IMR-90 (cell line): ENCODE results near the gene CACUL1. TPM values are rescaled to one million over a fixed set of nuclear protein-coding genes. Genes with fewer than 3 reads are reported as not detected.
A peak's percentile ranks its signal among the peaks of the same experiment; 100 is the strongest.

Experiments used
- ATAC-seq: fragments of 200-7000 bp; cut with Tn5 transposase; 2 replicates; pipeline ENCODE4 v1.9.1; 2020; ENCODE audit warnings: low read depth, mild to moderate bottlenecking, moderate library complexity
- BruUV-seq: library from RNA; stranded (reverse); fragments of 400-500 nt; replicated peaks from 2 replicates; lab custom pipeline; 2021; lab: Mats Ljungman, UMichigan
- CTCF ChIA-PET: fragments of 300-600 bp; formaldehyde crosslinking; extraction: SDS; loops from one replicate; lab custom pipeline; 2021; ENCODE audit warnings: antibody characterized with exemption; lab: Yijun Ruan, JAX
- POLR2A ChIA-PET: fragments of 300-600 bp; sonication (Branson Sonifier 250); formaldehyde crosslinking; loops from one replicate; lab custom pipeline; 2022; ENCODE audit warnings: antibody characterized with exemption; ENCODE audit not compliant: unreplicated experiment; lab: Charles Lee
- DNase-seq: peaks from one replicate; pipeline ENCODE4 v3.0.0; 2013
- H2AFZ ChIP-seq: replicated peaks from 2 replicates; pipeline ENCODE3; 2013; ENCODE audit warnings: low read length, mild to moderate bottlenecking; ENCODE audit not compliant: poor library complexity
- H2AK5ac ChIP-seq: 2 replicates; pipeline ENCODE4 v1.6.1; 2013; ENCODE audit warnings: low read depth, low read length, inconsistent platforms
- H2AK9ac ChIP-seq: replicated peaks from 2 replicates; pipeline ENCODE3; 2013; ENCODE audit warnings: mild to moderate bottlenecking, low read depth, low read length, moderate library complexity; ENCODE audit not compliant: poor library complexity
- H2BK120ac ChIP-seq: 2 replicates; pipeline ENCODE4 v1.6.1; 2013; ENCODE audit warnings: low read depth, low read length, inconsistent platforms
- H2BK15ac ChIP-seq: 3 replicates; pipeline ENCODE4 v1.6.1; 2013; ENCODE audit warnings: low read depth, low read length, inconsistent platforms
- H2BK20ac ChIP-seq: 2 replicates; pipeline ENCODE4 v1.6.1; 2013; ENCODE audit warnings: low read depth, mild to moderate bottlenecking, inconsistent platforms, low read length, moderate library complexity
- H2BK5ac ChIP-seq: 2 replicates; pipeline ENCODE4 v1.6.1; 2013; ENCODE audit warnings: mild to moderate bottlenecking, low read depth, low read length, inconsistent platforms; ENCODE audit not compliant: poor library complexity, severe bottlenecking
- H3K14ac ChIP-seq: replicated peaks from 2 replicates; pipeline ENCODE4 v1.6.1; 2013; ENCODE audit warnings: low read depth, low read length, inconsistent platforms
- H3K18ac ChIP-seq: 2 replicates; pipeline ENCODE4 v1.6.1; 2013; ENCODE audit warnings: low read depth, low read length, control low read depth
- H3K23ac ChIP-seq: 2 replicates; pipeline ENCODE4 v1.6.1; 2013; ENCODE audit warnings: low read depth, low read length, inconsistent platforms
- H3K27ac ChIP-seq: 2 replicates; pipeline ENCODE4 v1.5.1; 2013; ENCODE audit warnings: mild to moderate bottlenecking, control low read depth, low read length; ENCODE audit not compliant: insufficient read depth
- H3K27me3 ChIP-seq: 2 replicates; pipeline ENCODE4 v1.6.1; 2013; ENCODE audit warnings: low read length; ENCODE audit not compliant: control insufficient read depth, insufficient read depth
- H3K36me3 ChIP-seq: 2 replicates; pipeline ENCODE4 v1.6.1; 2013; ENCODE audit warnings: low read length, mixed read lengths; ENCODE audit not compliant: control insufficient read depth, insufficient read depth
- H3K4ac ChIP-seq: 2 replicates; pipeline ENCODE4 v1.6.1; 2013; ENCODE audit warnings: low read depth, low read length, inconsistent platforms
- H3K4me1 ChIP-seq: 2 replicates; pipeline ENCODE4 v1.6.1; 2013; ENCODE audit warnings: low read length, mixed read lengths; ENCODE audit not compliant: control insufficient read depth, insufficient read depth
- H3K4me2 ChIP-seq: 2 replicates; pipeline ENCODE4 v1.6.1; 2013; ENCODE audit warnings: low read depth, mild to moderate bottlenecking, control low read depth, low read length, moderate library complexity
- H3K4me3 ChIP-seq: 2 replicates; pipeline ENCODE4 v1.5.1; 2013; ENCODE audit warnings: low read depth, mild to moderate bottlenecking, control low read depth, low read length, moderate library complexity; ENCODE audit not compliant: insufficient read depth
- H3K56ac ChIP-seq: 2 replicates; pipeline ENCODE4 v1.6.1; 2013; ENCODE audit warnings: low read length, inconsistent platforms; ENCODE audit not compliant: insufficient read depth; ENCODE audit errors: extremely low read depth
- H3K79me1 ChIP-seq, 2 experiments: 2 replicates each; pipeline ENCODE4 v1.6.1; 2013; ENCODE audit warnings: low read length in 2 of 2, inconsistent platforms in 1 of 2, low read depth in 1 of 2
- H3K9ac ChIP-seq: 2 replicates; pipeline ENCODE4 v1.6.1; 2013; ENCODE audit warnings: low read depth, low read length, control low read depth
- H3K9me1 ChIP-seq: 2 replicates; pipeline ENCODE4 v1.6.1; 2013; ENCODE audit warnings: low read length, inconsistent platforms; ENCODE audit not compliant: insufficient read depth
- H3K9me3 ChIP-seq: 2 replicates; pipeline ENCODE4 v1.6.1; 2013; ENCODE audit warnings: low read length; ENCODE audit not compliant: control insufficient read depth, insufficient read depth
- H4K20me1 ChIP-seq: 2 replicates; pipeline ENCODE4 v1.6.1; 2013; ENCODE audit warnings: low read length, inconsistent platforms; ENCODE audit not compliant: insufficient read depth
- H4K5ac ChIP-seq: 2 replicates; pipeline ENCODE4 v1.6.1; 2013; ENCODE audit warnings: mild to moderate bottlenecking, low read depth, low read length, control low read depth
- H4K8ac ChIP-seq, 2 experiments: 2 replicates each; pipeline ENCODE4 v1.6.1; 2013; ENCODE audit warnings: low read depth in 2 of 2, low read length in 2 of 2, control low read depth in 1 of 2, inconsistent platforms in 1 of 2
- H4K91ac ChIP-seq: 2 replicates; pipeline ENCODE4 v1.6.1; 2013; ENCODE audit warnings: low read depth, low read length, inconsistent platforms; ENCODE audit not compliant: insufficient read depth
- ELK1 ChIP-seq: fragments of 150-350 bp; IDR thresholded peaks from 2 replicates; pipeline ENCODE4 v1.6.1; 2016; ENCODE audit warnings: low read depth, mild to moderate bottlenecking, low read length, moderate library complexity, borderline replicate concordance
- RCOR1 ChIP-seq: IDR thresholded peaks from 2 replicates; pipeline ENCODE4 v1.6.1; 2012; ENCODE audit warnings: mild to moderate bottlenecking, low read length, improper control_type of control experiment; ENCODE audit not compliant: insufficient replicate concordance
- USF2 ChIP-seq: fragments of 150-350 bp; IDR thresholded peaks from 2 replicates; pipeline ENCODE4 v1.6.1; 2017; ENCODE audit warnings: mild to moderate bottlenecking, antibody characterized with exemption, low read length, low read depth
- WGBS, 2 experiments: methylation state at CpG; one replicate each; pipeline versions ENCODE4 v1.1.5 to v1.1.7; 2013; ENCODE audit warnings: missing lambda C conversion rate in 2 of 2; ENCODE audit not compliant: insufficient read length in 1 of 2; ENCODE audit errors: extremely low coverage in 2 of 2; 5-methylcytosine and 5-hydroxymethylcytosine counted together
- dilution Hi-C: fragments of 300-500 bp; cut with HindIII; formaldehyde crosslinking; loops from one replicate; pipeline ENCODE4 v1.14.3; 2018; ENCODE audit warnings: low sequenced_read_pairs; ENCODE audit not compliant: unreplicated experiment
- in situ Hi-C: fragments of 300-500 bp; cut with MboI; formaldehyde crosslinking; loops from 3 replicates; pipeline ENCODE4 v1.14.3; 2019; ENCODE audit warnings: low sequenced_read_pairs, inconsistent platforms, mixed read lengths
- intact Hi-C: fragments of 100-400 bp; cut with micrococcal nuclease; formaldehyde crosslinking; loops from 2 replicates; pipeline ENCODE4 v1.10.0; 2022
- polyA plus RNA-seq, 3 experiments: library from polyadenylated mRNA; depleted of rRNA; stranded (reverse); fragments of >200 nt; gene quantifications; 2 replicates each; pipeline ENCODE4 v1.2.3, GENCODE V29; 2012; ENCODE audit warnings: low replicate concordance in 1 of 3
- total RNA-seq: library from RNA; depleted of rRNA; stranded (reverse); fragments of >200 nt; gene quantifications from 2 replicates; pipeline ENCODE4 v1.2.3, GENCODE V29; 2012

The CACUL1 gene
- total and polyA plus RNA-seq, 2 of the 4 experiments (the other 2 are of a cell fraction) = 5.3 to 23.5 TPM

GRCh38 chr10:118672766-118673715, 81.7 kb downstream of the CACUL1 start:
- Histone ChIP-seq H3K56ac (no peak overlapping the region), H2BK120ac (no peak overlapping the region), H3K9me3 (no peaks in the 10 kb centered on the region), H4K5ac (no peak overlapping the region), H3K36me3 (peaks cover 9% of the 10 kb centered on the region; the same call in 1 of the 2 replicates), H4K8ac (no peak overlapping the region), H3K27me3 (no peaks in the 10 kb centered on the region), H2AK5ac (no peak overlapping the region), H4K20me1 (no peaks in the 10 kb centered on the region), H2BK5ac (no peak overlapping the region), H3K4me3 (no peak overlapping the region), H3K79me1 (no peaks in the 10 kb centered on the region), H3K9ac (no peak overlapping the region), H4K91ac (no peak overlapping the region), H3K4ac (no peak overlapping the region), H2BK20ac (no peak overlapping the region), H2BK15ac (no peak overlapping the region), H3K4me1 (peaks cover 4% of the 10 kb centered on the region), H2AK9ac (peak overlapping the region; percentile 2), H3K9me1 (0 out of 2 replicates have a peak, but pooled peaks cover 2% of the 10 kb centered on the region), H3K23ac (no peak overlapping the region), H3K18ac (no peak overlapping the region), H3K27ac (no peak overlapping the region), H3K14ac (no peak overlapping the region), H3K4me2 (no peak overlapping the region), H2AFZ (no peak overlapping the region)
- TF ChIP-seq USF2 (no peak), ELK1 (no peak), RCOR1 (no peak)
- intact Hi-C loops (no loop called here), dilution Hi-C loops (no loop called here), in situ Hi-C loops (no loop called here)
- no TSS peak for BruUV-seq
- ATAC-seq (no peak), DNase-seq (no peak)
- ChIA-PET CTCF (no interaction called here), POLR2A (interaction anchor here (0.7 kb wide), 1 partner anchor 21 kb away, joined by 7 read pairs; no protein-coding TSS in a partner anchor)
- WGBS, 2 experiments = 91% methylated on average over 9 of the region's 11 CpGs; no CpG with 5 or more reads in 1 of the 2 experiments
